T-helper 2 cell (primary cell): ENCODE data around the gene HRAS.

Experiments
- DNase-seq, 5 experiments: peaks; one replicate each; pipeline versions ENCODE4 v3.0.0 to v3.0.0-alpha.2; 2012 to 2022

HRAS gene

GRCh38 chr11:507727-508515 lies 27.5 kb downstream of the HRAS start:
- DNase-seq = no peak

- DNase-seq = peak; percentile 94 to 100 (median 99)
Measured at GRCh38 chr11:506995-507726, 28.2 kb downstream of the HRAS start, which contains the start of gene RNH1. TSS of gene RNH1 (minus strand) at chr11:507242. CDS start at chr11:502162, 5,080 bp downstream.

GRCh38 chr11:506238-506994 lies 29.0 kb downstream of the HRAS start:
- peak; percentile 95 to 98 (median 96) for DNase-seq

- no peak for DNase-seq
Measured at GRCh38 chr11:504994-505344, 30.4 kb downstream of the HRAS start.

- DNase-seq = no peak
Measured at GRCh38 chr11:504053-504993, 31.1 kb downstream of the HRAS start.

- peak in 1 of 5 experiments; percentile 75 for DNase-seq
Measured at GRCh38 chr11:503179-503981, 32.0 kb downstream of the HRAS start.

GRCh38 chr11:502288-503178 lies 32.8 kb downstream of the HRAS start:
- DNase-seq = no peak

GRCh38 chr11:501683-502287 lies 33.6 kb downstream of the HRAS start:
- no peak for DNase-seq

- DNase-seq = no peak
Measured at GRCh38 chr11:501001-501682, 34.2 kb downstream of the HRAS start.

- no peak for DNase-seq
Measured at GRCh38 chr11:499201-500076, 35.9 kb downstream of the HRAS start.

GRCh38 chr11:498297-499181 lies 36.8 kb downstream of the HRAS start:
- no peak for DNase-seq

GRCh38 chr11:497565-498296 lies 37.6 kb downstream of the HRAS start:
- no peak for DNase-seq

GRCh38 chr11:496834-497564 lies 38.4 kb downstream of the HRAS start:
- no peak for DNase-seq

GRCh38 chr11:495537-495931 lies 39.8 kb downstream of the HRAS start:
- DNase-seq = no peak

GRCh38 chr11:494761-495536 lies 40.4 kb downstream of the HRAS start:
- DNase-seq = no peak
